AG10803 (cell line): ENCODE results near the gene IPPK.

ENCODE experiments used
- DNase-seq: peaks from one replicate; pipeline ENCODE4 v3.0.0; 2010; ENCODE audit warnings: low read depth
- H3K4me3 ChIP-seq: 2 replicates; pipeline ENCODE4 v1.5.1; 2011; ENCODE audit warnings: mild to moderate bottlenecking, low read length, control low read depth
- TF ChIP-seq, protein P1 (sequence below): conservative IDR thresholded peaks from 2 replicates; pipeline ENCODE4 v1.5.1; 2011; ENCODE audit warnings: mild to moderate bottlenecking, low read length, control low read depth, inconsistent platforms

IPPK gene

DNA sequence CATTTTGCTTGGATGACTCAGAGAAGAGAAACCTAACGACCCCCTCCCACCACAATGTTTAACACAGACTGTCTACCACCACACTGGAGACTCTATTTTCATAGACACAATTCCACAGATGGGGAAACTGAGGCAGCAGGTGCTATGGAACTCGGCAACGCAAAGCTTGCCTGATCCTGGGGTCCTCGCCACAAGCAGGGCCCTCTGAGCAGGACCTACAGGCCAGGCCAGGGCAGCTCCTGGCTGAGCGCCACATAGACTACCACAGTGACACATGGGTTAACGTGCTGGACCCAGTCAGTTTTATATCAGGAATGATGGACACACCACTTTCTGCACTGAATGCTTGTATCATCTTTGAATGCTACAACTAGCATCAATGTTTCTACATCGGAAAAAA lies 11.8 kb downstream of the IPPK start:
- TF ChIP-seq, protein P1, sequence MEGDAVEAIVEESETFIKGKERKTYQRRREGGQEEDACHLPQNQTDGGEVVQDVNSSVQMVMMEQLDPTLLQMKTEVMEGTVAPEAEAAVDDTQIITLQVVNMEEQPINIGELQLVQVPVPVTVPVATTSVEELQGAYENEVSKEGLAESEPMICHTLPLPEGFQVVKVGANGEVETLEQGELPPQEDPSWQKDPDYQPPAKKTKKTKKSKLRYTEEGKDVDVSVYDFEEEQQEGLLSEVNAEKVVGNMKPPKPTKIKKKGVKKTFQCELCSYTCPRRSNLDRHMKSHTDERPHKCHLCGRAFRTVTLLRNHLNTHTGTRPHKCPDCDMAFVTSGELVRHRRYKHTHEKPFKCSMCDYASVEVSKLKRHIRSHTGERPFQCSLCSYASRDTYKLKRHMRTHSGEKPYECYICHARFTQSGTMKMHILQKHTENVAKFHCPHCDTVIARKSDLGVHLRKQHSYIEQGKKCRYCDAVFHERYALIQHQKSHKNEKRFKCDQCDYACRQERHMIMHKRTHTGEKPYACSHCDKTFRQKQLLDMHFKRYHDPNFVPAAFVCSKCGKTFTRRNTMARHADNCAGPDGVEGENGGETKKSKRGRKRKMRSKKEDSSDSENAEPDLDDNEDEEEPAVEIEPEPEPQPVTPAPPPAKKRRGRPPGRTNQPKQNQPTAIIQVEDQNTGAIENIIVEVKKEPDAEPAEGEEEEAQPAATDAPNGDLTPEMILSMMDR = no peak
- no peak overlapping the region for H3K4me3 ChIP-seq
- no peak for DNase-seq

DNA sequence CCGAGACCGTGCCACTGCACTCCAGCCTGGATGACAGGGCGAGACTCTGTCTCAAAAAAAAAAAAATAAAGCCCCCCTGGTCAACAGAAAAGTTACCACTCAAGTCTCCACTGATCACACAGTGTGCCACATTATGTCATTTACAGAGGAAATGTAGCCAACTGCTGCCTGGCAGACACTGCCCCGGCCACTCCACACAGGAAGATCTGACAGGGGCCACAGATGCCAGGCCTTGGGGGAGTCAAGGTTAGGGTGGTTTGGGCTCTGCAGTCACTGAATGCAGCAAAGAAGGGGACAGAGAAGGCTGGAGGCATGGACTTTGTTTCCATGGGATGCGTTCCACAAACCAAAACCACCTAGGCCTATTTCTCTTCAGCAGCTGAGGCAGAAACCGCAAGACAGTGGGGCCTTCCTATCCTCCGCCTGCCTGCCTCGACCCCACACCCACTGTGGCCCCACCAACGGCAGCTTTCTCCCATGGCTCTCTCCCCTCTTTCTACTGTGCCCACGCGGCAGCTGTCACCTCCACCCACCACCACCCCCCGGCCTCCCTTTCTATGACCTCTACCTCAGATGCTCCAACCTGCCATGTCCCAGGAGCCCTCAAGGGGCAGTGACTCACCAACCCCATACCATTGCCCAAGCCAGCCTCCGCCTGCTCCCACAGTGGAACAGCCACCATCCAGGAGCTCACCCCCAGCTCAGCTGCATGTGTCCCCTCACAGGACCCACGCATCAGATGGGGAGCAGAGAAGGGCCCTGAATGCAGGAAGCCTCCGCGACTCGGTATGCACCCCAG lies 12.4 kb downstream of the IPPK start:
- H3K4me3 ChIP-seq = no peak overlapping the region
- TF ChIP-seq, protein P1 = no peak
- no peak for DNase-seq

DNA sequence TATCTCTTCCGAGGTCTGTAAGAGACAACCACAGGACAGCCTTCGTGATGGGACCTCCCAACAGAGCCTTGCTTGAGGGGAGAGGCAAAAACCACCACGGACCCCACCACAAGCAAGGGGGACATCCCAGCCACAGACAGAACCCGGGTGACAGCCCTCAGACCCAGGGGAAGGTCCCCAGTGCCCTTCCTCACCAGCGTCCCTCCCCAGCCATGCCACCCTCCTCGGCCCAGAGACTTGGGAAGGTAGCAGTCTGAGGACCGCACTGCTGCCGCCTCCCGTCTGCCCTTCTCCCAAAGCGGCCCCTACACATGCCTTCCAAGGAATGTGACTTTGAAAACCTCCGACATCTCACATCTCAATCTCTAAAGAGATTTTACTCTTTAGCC lies 13.4 kb downstream of the IPPK start:
- TF ChIP-seq, protein P1 = no peak
- DNase-seq = no peak
- H3K4me3 ChIP-seq = no peak overlapping the region

DNA sequence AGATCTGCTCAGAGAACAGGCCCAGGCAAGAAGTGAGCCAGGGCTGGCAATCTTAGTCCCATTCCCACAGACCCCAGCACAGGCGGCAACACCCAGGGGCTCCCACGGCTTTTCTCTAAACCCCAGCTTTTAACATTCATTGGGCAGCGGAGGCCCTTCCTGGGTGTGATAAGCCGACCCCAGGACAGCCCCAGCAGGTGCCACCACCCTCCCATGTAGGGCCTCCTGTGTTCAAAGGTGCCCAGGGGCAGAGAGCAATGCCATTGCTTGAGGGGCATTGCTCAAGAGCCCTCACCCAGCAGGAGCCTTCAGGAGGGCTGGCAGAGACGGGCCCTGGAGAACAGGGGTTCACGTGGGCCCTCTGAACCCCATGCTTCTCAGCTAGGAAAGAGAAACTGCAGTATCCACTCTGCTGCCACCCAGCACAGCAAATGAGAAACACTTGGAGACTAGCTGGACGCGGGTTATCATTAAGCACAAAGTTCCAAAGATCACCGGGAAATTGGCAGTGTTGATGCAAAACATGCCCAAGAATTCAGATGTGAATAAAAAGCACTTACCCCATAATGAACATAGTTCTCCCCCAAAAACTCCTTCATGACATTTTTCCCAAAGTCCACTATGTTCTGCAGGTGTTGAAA lies 13.9 kb downstream of the IPPK start:
- no peak for DNase-seq
- H3K4me3 ChIP-seq = no peak overlapping the region
- TF ChIP-seq, protein P1 = no peak

DNA sequence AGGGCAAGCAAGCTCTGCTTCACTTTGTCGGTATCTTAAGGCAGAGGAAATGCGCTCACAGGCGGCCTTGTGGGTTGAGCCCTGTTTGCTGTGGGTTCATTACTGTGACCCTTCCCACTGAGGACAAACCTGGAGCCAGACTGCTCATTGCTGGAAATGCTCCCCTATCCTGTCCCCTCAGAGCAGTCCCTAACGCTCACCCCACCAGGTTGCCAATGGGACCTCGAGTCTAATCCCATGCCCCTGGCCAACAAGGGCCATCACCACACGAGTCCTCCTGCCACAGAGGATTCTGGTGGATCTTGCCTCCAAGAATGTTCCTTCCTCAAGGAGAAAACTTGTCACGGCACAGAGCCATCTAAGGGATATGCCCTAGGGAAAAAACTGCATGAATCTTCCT lies 14.6 kb downstream of the IPPK start:
- DNase-seq = no peak
- H3K4me3 ChIP-seq = no peak overlapping the region
- TF ChIP-seq, protein P1 = no peak

- no peak overlapping the region for H3K4me3 ChIP-seq
- TF ChIP-seq, protein P1 = no peak
- peak; percentile 62 for DNase-seq
Measured at GRCh38 chr9:92654481-92655301, 15.2 kb downstream of the IPPK start.
